Thymus (tissue), 11 donors: ENCODE data around the gene PSTK. TPM values are rescaled to one million over a fixed set of nuclear protein-coding genes. Genes with fewer than 3 reads are reported as not detected.

Experiments used
- DNase-seq, 9 donors: peaks; one replicate each; pipeline ENCODE4 v3.0.0-alpha.2; 2013; ENCODE audit warnings: low spot score in 9 of 9, low read depth in 6 of 9, missing footprints in 1 of 9
- H3K27ac ChIP-seq, 2 donors: one replicate each; pipeline ENCODE4 v1.5.1; 2013; ENCODE audit warnings: control low read depth in 1 of 2, low read depth in 1 of 2, low read length in 1 of 2, mild to moderate bottlenecking in 1 of 2, moderate library complexity in 1 of 2
- H3K27me3 ChIP-seq, 2 donors: one replicate each; pipeline ENCODE4 v1.5.1; 2013; ENCODE audit warnings: low read length in 1 of 2; ENCODE audit not compliant: control insufficient read depth in 2 of 2, insufficient read depth in 1 of 2
- H3K36me3 ChIP-seq, 2 donors: one replicate each; pipeline ENCODE4 v1.5.1; 2013; ENCODE audit warnings: low read length in 1 of 2, mild to moderate bottlenecking in 1 of 2, moderate library complexity in 1 of 2; ENCODE audit not compliant: control insufficient read depth in 2 of 2, insufficient read depth in 2 of 2
- H3K4me1 ChIP-seq, 2 donors: one replicate each; pipeline ENCODE4 v1.5.1; 2013; ENCODE audit warnings: low read length in 2 of 2; ENCODE audit not compliant: control insufficient read depth in 2 of 2, insufficient read depth in 2 of 2
- H3K4me3 ChIP-seq, 2 donors: one replicate each; pipeline ENCODE4 v1.5.1; 2013; ENCODE audit warnings: low read length in 2 of 2, control low read depth in 1 of 2, mild to moderate bottlenecking in 1 of 2
- H3K9me3 ChIP-seq, 2 donors: one replicate each; pipeline ENCODE4 v1.5.1; 2013; ENCODE audit warnings: low read length in 1 of 2, mild to moderate bottlenecking in 1 of 2; ENCODE audit not compliant: control insufficient read depth in 2 of 2, insufficient read depth in 1 of 2
- WGBS: extraction: QIAGEN DNeasy Blood & Tissue Kit; methylation state at CpG from one replicate; pipeline ENCODE4 v1.1.7; 2013; 5-methylcytosine and 5-hydroxymethylcytosine counted together
- polyA plus RNA-seq: library from polyadenylated mRNA; stranded (reverse); fragments of 200-250 nt; gene quantifications from one replicate; pipeline ENCODE4 v1.2.3, GENCODE V29; 2013
- total RNA-seq: library from RNA; stranded (reverse); fragments of 120-200 nt; gene quantifications from one replicate; pipeline ENCODE4 v1.2.4, GENCODE V29; 2013
- donor health status: healthy.

The PSTK gene
- total and polyA plus RNA-seq, 2 donors: 4.8 to 5.0 TPM

DNA sequence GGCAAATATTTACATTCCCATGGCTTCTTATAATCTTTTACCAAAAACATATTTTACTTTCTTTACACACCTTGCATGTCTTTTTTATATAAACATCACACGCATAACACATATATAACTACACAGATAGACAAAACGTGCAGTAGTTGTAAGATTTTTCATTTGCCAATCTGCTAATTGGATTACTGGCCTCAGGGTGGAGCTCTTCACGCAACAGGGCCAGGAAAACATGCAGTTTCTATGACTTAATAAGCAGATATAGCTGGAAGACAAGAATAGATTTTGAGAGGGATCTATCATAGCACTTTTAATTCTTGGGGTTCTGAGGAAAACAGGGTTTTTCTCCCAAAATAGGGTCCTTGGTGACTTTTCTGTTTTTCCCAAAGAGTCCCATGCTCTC lies 41.3 kb downstream of the PSTK start:
- Histone ChIP-seq H3K27me3 (no peaks in the 10 kb centered on the region), H3K4me1 (no peaks in the 10 kb centered on the region), H3K27ac (no peak overlapping the region), H3K4me3 (no peak overlapping the region), H3K36me3 (no peaks in the 10 kb centered on the region), H3K9me3 (no peaks in the 10 kb centered on the region)
- DNase-seq: peak in 1 of 9 donors; percentile 10
- WGBS: 85% methylated on average over 3 of the region's 3 CpGs

DNA sequence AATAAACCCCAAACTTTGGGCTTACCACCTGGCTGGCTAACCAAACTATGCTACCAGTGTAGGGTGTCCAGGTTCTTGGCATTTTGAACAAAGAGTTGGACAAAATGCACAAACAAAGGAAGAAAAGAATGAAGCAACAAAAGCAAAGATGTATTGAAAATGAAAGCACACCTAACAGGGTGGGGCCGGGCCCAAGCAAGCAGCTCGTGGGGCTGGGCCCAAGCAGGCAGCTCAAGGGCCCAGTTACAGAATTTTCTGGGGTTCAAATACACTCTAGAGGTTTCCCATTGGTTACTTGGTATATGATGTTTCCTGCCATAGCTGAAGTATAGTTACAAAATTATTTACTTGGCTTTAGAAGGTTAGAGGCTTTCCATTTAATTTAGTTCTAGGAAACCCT lies 44.3 kb downstream of the PSTK start:
- 95% methylated on average over 2 of the region's 2 CpGs for WGBS
- Histone ChIP-seq H3K9me3 (no peaks in the 10 kb centered on the region), H3K4me1 (no peaks in the 10 kb centered on the region), H3K36me3 (no peaks in the 10 kb centered on the region), H3K27ac (no peak overlapping the region), H3K27me3 (no peaks in the 10 kb centered on the region), H3K4me3 (no peak overlapping the region)
- no peak for DNase-seq

GRCh38 chr10:123026302-123026701 lies 46.1 kb downstream of the PSTK start:
- Histone ChIP-seq H3K36me3 (no peaks in the 10 kb centered on the region), H3K9me3 (no peaks in the 10 kb centered on the region), H3K4me1 (no peaks in the 10 kb centered on the region), H3K27ac (no peak overlapping the region), H3K4me3 (no peak overlapping the region), H3K27me3 (no peaks in the 10 kb centered on the region)
- no peak for DNase-seq
- 89% methylated on average over 1 of the region's 1 CpG for WGBS

DNA sequence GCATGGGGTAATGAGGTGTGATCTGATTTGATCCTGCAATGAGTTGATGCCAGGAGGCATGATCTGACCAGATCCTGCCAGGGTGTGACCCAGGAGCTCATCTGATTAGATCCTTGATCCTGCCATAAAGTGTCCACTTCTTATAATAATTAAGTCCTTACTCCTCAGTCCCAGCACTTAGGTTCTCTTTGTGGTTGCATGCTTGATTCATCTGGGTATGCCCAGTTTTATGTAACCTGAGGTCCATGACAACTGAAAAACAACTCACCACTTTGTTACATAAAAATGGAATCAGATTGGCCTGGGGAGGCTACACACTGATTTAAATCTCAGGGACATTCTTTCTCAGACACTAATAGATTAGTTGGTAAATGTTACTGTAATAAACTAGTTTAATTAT lies 47.7 kb downstream of the PSTK start:
- DNase-seq: no peak
- no peaks in the 10 kb centered on the region for H3K27me3 ChIP-seq
- H3K4me1 ChIP-seq: no peaks in the 10 kb centered on the region
- H3K36me3 ChIP-seq: no peaks in the 10 kb centered on the region
- H3K27ac ChIP-seq: no peak overlapping the region
- no peaks in the 10 kb centered on the region for H3K9me3 ChIP-seq
- no peak overlapping the region for H3K4me3 ChIP-seq

DNA sequence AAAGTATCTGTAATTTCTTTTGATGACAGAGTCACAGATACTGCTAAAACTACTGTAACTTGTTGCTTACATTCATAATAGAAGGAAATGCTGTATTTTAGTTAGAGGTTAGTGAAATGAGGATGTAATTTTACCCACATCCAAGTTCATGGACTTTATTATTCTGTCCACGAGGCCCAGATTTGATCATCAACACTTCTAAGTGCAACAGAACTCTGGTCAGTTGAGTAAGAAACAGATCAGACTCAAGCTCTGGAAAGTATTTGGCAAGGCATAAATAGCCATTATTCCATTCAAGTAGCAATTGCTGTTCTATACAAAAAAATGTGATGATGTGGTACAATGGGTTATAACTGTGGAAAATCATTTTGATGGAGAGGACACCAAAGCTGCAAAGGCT lies 50.9 kb downstream of the PSTK start:
- Histone ChIP-seq H3K27me3 (no peaks in the 10 kb centered on the region), H3K4me1 (no peaks in the 10 kb centered on the region), H3K27ac (no peak overlapping the region), H3K9me3 (no peaks in the 10 kb centered on the region), H3K36me3 (peaks cover 0 to 5% of the 10 kb centered on the region in 2 donors), H3K4me3 (no peak overlapping the region)
- 96% methylated on average over 1 of the region's 1 CpG for WGBS
- no peak for DNase-seq

GRCh38 chr10:123034332-123034731 lies 54.1 kb downstream of the PSTK start:
- no peaks in the 10 kb centered on the region for H3K9me3 ChIP-seq
- no peak overlapping the region for H3K4me3 ChIP-seq
- peaks cover 4 to 5% of the 10 kb centered on the region in 2 donors for H3K36me3 ChIP-seq
- H3K27me3 ChIP-seq: no peaks in the 10 kb centered on the region
- no peak overlapping the region for H3K27ac ChIP-seq
- DNase-seq: no peak
- peaks cover 0 to 5% of the 10 kb centered on the region in 2 donors for H3K4me1 ChIP-seq

DNA sequence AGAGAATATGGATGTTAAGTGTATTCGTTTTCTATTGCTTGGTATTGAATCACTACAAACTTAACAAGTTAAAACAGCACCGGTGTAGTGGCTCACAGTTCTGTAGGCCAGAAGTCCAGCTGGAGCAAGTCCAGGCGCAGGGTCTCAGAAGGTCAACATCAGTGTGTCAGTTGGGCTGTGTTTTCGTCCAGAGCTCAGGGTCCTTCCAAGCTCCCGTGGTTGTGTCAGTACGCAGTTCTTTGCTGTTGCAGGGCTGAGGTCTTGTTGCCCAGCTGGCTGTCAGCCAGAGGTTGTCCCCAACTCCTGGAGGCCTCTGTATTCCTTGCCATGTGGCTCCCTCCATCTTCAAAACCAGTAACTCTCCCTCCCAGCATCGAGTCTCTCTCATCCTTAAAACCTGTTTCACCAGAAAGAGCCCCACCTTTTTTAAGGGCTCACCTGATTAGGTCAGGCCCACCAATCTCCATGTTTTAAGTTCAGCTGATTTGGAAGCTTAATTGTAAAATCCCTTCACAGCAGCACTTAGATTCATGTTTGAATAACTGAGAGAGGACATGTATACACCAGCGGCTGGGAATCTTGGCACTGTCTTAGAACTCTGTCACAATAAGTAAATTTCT lies 55.4 kb downstream of the PSTK start:
- 96% methylated on average over 8 of the region's 8 CpGs for WGBS
- Histone ChIP-seq H3K27me3 (no peaks in the 10 kb centered on the region), H3K27ac (no peak overlapping the region), H3K36me3 (peaks cover 4 to 5% of the 10 kb centered on the region in 2 donors), H3K9me3 (no peaks in the 10 kb centered on the region), H3K4me3 (no peak overlapping the region), H3K4me1 (peaks cover 0 to 5% of the 10 kb centered on the region in 2 donors)
- no peak for DNase-seq

- Histone ChIP-seq H3K9me3 (no peaks in the 10 kb centered on the region), H3K27me3 (no peaks in the 10 kb centered on the region), H3K4me1 (peaks cover 0 to 5% of the 10 kb centered on the region in 2 donors), H3K27ac (no peak overlapping the region), H3K36me3 (peaks cover 5% of the 10 kb centered on the region in 2 donors), H3K4me3 (no peak overlapping the region)
- WGBS: 47% methylated on average over 18 of the region's 18 CpGs
- peak in 1 of 9 donors; percentile 8 for DNase-seq
Observed at GRCh38 chr10:123038782-123039631, 58.8 kb downstream of the PSTK start.

DNA sequence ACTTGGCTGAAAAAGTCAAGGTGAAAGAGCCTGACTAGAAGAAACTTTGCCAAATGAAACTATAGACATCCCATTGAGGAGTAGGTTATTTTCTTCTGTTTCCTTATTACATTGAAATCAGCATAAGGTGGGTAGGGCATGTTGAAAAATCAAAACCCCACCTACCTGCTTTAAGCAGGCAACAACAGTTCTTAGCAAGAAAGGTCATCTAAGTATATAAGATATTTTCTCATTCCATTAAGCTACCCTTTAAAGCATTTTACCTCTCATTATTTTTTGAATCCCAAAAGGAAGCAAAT lies 59.4 kb downstream of the PSTK start:
- no peak overlapping the region for H3K27ac ChIP-seq
- peaks cover 0 to 5% of the 10 kb centered on the region in 2 donors for H3K4me1 ChIP-seq
- peaks cover 5 to 10% of the 10 kb centered on the region in 2 donors for H3K36me3 ChIP-seq
- no peak for DNase-seq
- H3K9me3 ChIP-seq: no peaks in the 10 kb centered on the region
- H3K27me3 ChIP-seq: no peaks in the 10 kb centered on the region
- no peak overlapping the region for H3K4me3 ChIP-seq
